ENCODE data around the gene FGF14.

FGF14 gene

GRCh38 chr13:102260256-102260655, 141.6 kb downstream of the FGF14 start:
- in situ Hi-C loops (cut with HindIII; ENCODE audit: low sequenced_read_pairs) = no loop called here

- in situ Hi-C loops (cut with HindIII; ENCODE audit: low sequenced_read_pairs) = no loop called here
Observed at GRCh38 chr13:102255409-102255808, 146.4 kb downstream of the FGF14 start.

- in situ Hi-C loops (cut with HindIII; ENCODE audit: low sequenced_read_pairs) = no loop called here
Observed at GRCh38 chr13:102251817-102252216, 150.0 kb downstream of the FGF14 start.

GRCh38 chr13:102250448-102250847, 151.4 kb downstream of the FGF14 start:
- in situ Hi-C loops (cut with HindIII; ENCODE audit: low sequenced_read_pairs) = no loop called here

GRCh38 chr13:102244607-102245227, 157.1 kb downstream of the FGF14 start:
- in situ Hi-C loops (cut with HindIII; ENCODE audit: low sequenced_read_pairs) = no loop called here

- in situ Hi-C loops (cut with HindIII; ENCODE audit: low sequenced_read_pairs) = no loop called here
Observed at GRCh38 chr13:102240110-102240509, 161.7 kb downstream of the FGF14 start.

GRCh38 chr13:102237230-102237629, 164.6 kb downstream of the FGF14 start:
- in situ Hi-C loops (cut with HindIII; ENCODE audit: low sequenced_read_pairs) = no loop called here

GRCh38 chr13:102236830-102237229, 165.0 kb downstream of the FGF14 start:
- in situ Hi-C loops (cut with HindIII; ENCODE audit: low sequenced_read_pairs) = no loop called here

GRCh38 chr13:102236341-102236740, 165.5 kb downstream of the FGF14 start:
- in situ Hi-C loops (cut with HindIII; ENCODE audit: low sequenced_read_pairs) = no loop called here

GRCh38 chr13:102235689-102236088, 166.2 kb downstream of the FGF14 start:
- in situ Hi-C loops (cut with HindIII; ENCODE audit: low sequenced_read_pairs) = no loop called here

GRCh38 chr13:102234618-102235017, 167.2 kb downstream of the FGF14 start:
- in situ Hi-C loops (cut with HindIII; ENCODE audit: low sequenced_read_pairs) = no loop called here

GRCh38 chr13:102233566-102234208, 168.2 kb downstream of the FGF14 start:
- in situ Hi-C loops (cut with HindIII; ENCODE audit: low sequenced_read_pairs) = no loop called here

GRCh38 chr13:102231479-102231878, 170.4 kb downstream of the FGF14 start:
- in situ Hi-C loops (cut with HindIII; ENCODE audit: low sequenced_read_pairs) = no loop called here

GRCh38 chr13:102227741-102228140, 174.1 kb downstream of the FGF14 start:
- in situ Hi-C loops (cut with HindIII; ENCODE audit: low sequenced_read_pairs) = no loop called here

- in situ Hi-C loops (cut with HindIII; ENCODE audit: low sequenced_read_pairs) = no loop called here
Observed at GRCh38 chr13:102226591-102226990, 175.3 kb downstream of the FGF14 start.

- in situ Hi-C loops (cut with HindIII; ENCODE audit: low sequenced_read_pairs) = no loop called here
Observed at GRCh38 chr13:102225892-102226291, 176.0 kb downstream of the FGF14 start.

- in situ Hi-C loops (cut with HindIII; ENCODE audit: low sequenced_read_pairs) = no loop called here
Observed at GRCh38 chr13:102220681-102221228, 181.1 kb downstream of the FGF14 start.

GRCh38 chr13:102214956-102215355, 186.9 kb downstream of the FGF14 start:
- in situ Hi-C loops (cut with HindIII; ENCODE audit: low sequenced_read_pairs) = no loop called here

- in situ Hi-C loops (cut with HindIII; ENCODE audit: low sequenced_read_pairs) = no loop called here
Observed at GRCh38 chr13:102212729-102213128, 189.1 kb downstream of the FGF14 start.

- in situ Hi-C loops (cut with HindIII; ENCODE audit: low sequenced_read_pairs) = no loop called here
Observed at GRCh38 chr13:102208347-102208746, 193.5 kb downstream of the FGF14 start.

GRCh38 chr13:102207680-102208342, 194.0 kb downstream of the FGF14 start:
- in situ Hi-C loops (cut with HindIII; ENCODE audit: low sequenced_read_pairs) = no loop called here

- in situ Hi-C loops (cut with HindIII; ENCODE audit: low sequenced_read_pairs) = no loop called here
Observed at GRCh38 chr13:102203718-102204117, 198.1 kb downstream of the FGF14 start.

Data from endothelial cell of hepatic sinusoid (primary cell).